T1000 (cell line): ENCODE measurements around the gene DCTPP1.
A peak's percentile ranks its signal among the peaks of the same experiment; 100 is the strongest.

Experiments used
- DNase-seq: peaks from one replicate; lab custom pipeline; 2025; ENCODE audit warnings: mixed read lengths; lab: John Stamatoyannopoulos, UW

DCTPP1 gene

DNA sequence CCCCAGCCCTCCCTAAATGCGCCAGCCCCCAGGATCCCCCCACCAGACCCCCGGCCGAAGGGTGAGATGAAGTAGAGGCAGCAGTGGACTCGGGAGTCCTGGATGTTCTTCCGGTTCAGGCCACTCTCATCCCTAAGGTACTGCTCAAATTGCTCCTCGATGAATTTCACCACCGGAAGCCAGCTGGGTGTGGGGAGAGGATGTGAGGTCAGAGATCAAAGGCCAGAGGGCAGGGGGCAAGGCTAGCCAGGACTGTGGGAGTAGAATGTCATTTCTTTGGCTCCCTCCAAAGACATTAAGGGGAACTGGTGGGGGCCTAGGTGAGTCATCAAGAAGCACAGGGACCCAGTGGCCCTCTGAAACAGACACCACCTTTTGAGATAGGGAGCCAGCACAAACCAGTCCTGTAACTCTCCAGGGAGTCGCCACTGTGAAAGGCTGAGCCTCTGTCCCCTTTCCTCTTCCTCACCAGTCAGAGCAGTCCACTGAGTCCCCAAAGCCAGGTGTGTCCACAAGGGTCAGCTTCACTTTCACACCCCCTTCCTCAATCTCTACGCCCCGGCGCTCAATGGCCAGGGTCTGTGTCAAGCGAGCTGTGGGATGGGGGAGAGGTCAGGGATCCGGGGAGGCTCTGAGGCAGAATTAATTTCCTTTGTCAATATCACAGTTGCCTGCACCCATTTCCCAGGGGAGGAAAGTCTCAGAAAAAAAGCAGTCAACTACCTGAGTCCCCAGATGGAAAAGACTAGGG, 48.4 kb downstream of the DCTPP1 start:
- DNase-seq, result no peak

DNA sequence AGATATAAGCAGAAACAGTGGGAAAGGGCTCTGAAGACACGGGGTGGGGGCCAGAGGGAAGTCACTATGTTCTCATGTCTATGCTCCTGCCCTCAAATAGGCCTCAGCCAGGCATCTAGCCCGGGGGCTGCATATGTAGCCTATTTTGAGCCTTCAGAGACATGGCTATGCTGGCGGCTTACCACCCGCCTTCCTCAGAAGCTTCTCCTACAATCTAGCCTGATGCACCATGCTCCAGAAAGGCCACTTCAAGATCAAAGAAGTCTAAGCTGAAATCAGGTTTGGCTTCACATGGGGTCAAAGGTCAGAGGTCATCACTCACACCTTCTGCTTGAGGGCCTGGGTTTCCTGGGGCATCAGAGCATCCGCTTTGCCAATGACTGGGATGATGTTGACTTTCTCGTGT, 49.0 kb downstream of the DCTPP1 start:
- no peak for DNase-seq

DNA sequence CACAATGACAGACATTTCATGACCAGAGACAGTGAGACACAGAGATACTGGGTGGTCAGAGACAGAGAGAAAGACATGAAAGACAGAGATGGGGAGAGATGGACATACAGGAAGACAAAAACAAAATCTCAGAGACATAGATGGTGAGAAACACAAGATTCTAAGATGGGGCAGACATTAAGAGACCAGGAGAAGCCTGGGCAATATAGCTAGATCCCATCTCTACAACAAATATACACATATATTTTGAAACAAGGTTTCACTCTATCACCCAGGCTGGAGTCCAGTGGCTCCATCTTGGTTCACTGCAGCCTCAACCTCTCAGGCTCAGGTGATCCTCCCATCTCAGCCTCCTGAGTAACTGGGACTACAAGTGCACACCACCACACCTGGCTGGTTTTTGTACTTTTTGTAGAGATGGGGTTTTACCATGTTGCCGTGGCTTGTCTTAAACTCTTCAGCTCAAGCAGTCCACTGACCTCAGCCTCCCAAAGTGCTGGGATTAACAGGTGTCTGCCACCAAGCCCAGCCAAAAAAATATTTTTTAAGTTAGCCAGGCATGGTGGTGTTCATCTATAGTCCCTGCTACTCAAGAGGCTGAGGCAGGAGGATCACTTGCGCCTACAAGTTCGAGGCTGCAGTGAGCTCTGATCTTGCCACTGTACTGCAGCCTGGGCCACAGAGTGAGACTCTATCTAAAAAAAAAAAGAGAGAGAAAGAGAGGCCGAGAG, 49.6 kb downstream of the DCTPP1 start:
- no peak for DNase-seq

DNA sequence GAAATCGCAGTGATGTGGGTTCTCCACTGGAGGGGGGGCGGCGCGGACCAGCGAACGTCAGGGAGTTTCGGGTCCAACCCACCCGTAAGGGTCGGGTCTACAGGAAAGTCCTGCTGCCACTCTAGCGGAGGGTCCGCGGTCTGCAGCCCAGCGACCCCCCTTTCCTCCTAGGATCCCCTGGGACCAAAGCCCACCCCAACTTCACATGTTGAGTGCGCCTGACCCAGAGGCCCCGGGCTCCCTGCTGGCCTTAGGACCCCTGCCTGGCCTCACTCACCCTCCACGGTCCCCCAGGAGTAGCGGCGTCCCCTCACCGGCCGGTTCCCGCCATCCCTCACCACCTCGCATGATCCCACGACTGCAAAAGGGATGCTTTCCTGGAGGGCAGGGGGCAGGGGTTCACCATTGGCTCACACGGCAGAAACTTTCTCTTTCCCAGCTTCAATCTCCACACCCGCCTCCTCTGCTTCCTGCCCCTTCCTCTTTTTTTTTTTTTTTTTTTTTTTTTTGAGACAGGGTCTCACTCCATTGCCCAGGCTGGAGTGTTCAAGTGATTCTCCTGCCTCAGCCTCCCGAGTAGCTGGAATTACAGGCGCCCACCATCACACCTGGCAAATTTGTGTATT, 50.6 kb downstream of the DCTPP1 start:
- DNase-seq, result no peak

DNA sequence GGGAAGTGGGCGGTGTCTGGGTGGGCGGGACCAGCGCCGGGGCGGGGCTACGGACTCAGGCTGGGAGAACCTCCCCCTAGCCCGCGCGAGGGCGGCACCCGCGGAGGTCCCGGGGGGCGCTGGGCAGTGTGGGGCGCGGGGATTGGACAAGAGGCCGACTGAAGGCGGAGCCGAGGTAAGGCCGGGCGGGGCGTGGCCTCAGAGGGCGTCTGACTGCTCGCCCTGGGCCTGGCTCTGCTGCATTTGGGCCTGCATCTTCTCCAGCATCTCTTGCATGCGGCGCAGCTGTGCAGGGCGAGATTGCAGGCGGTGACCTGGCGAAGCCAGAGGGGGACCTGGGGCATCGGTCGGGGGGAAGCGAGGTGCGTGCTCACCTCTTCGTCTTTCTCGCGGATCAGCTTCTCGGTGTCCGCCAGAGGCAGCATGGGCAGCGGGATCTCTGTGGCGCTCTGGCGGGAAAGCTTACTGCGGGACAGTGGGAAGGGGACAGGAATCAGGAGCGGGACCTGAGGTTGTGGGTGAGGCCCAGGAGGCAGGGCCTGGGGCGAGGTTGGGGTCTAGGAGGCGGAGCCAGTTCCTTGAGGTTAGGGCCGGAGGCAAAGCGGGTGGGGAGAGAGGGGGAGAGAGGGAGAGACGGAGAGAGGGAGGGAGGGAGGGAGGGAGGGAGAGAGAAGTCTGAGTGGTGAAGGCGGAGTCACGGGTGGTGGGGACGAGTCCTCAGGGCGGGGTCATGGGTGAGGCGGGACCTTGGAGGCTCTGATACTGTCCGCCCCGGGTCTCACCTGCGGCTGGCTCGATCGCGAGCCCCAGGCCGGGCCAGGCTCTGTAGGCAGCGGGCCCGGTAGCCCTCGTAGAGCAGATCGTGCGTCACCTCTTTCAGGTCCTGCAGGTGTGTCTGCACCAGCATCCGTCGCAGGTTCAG, 51.3 kb downstream of the DCTPP1 start:
- peak; percentile 98 for DNase-seq

DNA sequence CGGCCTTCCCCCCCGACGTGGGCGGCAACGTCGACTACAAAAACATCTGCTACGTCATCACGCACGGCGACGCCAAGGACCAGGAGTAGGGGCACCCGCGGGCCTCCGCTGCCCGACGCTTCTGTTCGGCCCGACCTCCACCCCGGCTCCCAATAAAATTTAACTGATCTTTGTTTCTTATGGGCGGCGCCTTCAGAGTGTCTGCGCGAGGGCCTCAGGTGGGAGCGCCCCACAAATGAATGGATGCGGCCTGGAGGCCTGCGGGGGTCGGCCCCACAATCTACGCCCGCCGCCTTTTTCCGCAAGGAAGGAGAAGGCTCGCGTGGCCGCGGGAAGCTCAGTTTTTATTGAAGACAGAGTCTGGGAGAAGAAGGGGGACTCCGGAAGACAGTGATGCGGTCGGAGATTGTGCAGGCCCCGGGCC, 52.0 kb downstream of the DCTPP1 start:
- DNase-seq, result peak; percentile 76

DNA sequence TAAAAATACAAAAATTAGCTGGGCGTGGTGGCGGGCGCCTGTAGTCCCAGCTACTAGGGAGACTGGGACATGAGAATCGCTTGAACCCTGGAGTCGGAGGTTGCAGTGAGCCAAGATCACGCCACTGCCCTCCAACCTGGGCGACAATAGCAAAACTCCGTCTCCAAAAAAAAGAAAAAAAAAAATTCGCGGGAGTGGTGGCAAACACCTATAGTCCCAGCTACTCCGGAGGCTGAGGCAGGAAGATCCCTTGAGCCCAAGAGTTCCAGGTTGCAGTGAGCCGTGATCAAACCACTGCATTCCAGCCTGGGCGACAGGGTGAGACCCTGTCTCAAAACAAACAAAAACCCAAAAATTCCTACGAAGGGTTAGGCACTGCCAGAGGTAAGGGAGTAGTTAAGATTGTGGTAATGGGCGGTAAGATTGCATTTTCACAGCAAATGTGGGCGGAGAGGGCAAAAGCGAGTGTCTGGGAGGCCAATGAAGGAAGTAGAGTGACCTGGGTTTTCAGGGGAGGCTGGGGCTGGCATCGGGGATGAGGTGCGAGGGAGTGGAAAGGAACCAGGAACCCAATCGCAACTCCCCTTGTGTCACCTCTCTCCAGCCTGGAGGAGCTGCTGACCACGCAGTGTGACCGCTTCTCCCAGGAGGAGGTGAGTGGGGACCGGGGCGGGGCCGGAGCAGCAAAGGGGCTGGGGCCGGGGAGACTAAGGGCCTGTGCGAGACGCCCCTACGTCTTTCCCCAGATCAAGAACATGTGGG, 52.6 kb downstream of the DCTPP1 start:
- no peak for DNase-seq

DNA sequence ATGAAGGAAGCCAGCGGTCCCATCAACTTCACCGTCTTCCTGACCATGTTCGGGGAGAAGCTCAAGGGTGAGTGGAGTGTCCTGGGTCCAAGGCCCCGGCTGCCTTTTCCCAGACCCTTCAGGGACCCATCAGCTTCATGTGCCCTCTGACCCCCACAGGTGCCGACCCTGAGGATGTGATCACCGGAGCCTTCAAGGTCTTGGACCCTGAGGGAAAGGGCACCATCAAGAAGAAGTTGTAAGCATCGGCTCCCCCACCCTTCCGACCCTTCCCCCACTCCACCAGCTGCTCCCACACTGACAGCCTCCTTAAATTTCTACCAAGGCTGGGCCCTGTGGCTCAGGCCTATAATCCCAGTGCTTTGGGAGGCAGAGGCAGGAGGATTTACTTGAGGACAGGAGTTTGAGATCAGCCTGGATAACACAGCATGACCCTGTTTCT, 53.3 kb downstream of the DCTPP1 start:
- no peak for DNase-seq

DNA sequence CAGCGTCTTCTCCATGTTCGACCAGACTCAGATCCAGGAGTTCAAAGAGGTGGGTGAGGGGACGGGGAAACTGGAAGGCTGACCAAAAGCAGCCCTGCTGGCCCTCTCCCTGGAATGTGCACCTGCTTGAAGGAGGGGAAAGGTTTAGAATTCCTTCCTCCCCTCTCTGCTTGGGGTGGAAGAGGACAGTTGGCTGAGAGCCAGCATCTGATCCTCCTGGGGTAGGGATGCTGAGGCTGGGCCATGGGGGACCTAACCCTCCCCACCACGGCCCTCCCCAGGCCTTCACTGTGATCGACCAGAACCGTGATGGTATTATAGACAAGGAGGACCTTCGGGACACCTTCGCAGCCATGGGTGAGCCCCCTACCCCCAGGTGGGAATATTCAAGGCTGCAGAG, 54.0 kb downstream of the DCTPP1 start:
- no peak for DNase-seq

DNA sequence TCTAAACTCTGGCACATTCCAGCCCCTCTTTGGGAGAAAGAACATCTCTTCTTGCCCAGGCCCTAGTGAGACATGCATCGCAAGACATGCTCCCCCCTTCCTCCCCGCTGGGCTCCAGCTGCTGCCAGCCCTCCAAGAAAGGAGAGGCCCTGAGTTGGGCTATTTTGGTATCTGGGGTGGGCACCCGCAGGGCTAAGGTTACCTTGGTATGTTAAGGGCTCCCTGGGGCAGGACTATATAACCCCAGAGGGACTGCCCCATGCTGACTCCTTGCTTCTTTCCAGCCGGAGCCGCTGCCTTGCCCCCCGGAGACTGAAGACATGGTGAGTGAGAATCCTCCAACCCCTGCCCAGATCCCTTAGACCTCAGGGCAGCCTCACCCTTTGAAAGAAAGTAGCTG, 55.3 kb downstream of the DCTPP1 start, which contains the start of gene MYL11:
Gene MYL11 (plus strand): TSS at position 265 of the 400 bp plus-strand sequence. CDS start 56 bp downstream, at position 321.
- DNase-seq, result no peak
